ENCODE results near the gene TMEM88.

DNA sequence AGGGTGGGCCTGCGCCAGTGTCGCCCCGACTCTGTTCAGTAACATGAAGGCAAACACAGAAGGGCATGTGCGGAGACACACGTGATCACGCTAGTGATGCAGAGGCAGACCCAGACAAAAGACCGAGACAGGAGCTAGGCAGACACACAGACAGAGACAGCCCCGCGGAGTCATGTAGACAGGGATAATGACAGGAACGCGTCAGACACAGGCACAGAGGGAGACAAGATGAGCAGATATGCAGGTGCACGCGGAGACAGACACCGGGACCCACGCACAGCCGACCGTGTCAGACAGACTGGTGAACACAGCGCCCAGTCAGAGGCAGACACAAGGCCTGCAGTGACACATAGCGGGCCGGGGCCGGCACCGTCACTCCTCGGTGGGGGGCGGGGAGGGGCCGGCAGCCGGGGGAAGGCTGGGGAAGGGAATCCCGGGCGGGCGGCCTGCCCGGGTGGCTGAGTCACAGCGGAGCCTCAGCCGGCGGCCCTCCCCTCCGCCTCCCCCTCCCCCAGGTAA is 13.4 kb upstream of the TMEM88 start:
- TF ChIP-seq, protein P1, sequence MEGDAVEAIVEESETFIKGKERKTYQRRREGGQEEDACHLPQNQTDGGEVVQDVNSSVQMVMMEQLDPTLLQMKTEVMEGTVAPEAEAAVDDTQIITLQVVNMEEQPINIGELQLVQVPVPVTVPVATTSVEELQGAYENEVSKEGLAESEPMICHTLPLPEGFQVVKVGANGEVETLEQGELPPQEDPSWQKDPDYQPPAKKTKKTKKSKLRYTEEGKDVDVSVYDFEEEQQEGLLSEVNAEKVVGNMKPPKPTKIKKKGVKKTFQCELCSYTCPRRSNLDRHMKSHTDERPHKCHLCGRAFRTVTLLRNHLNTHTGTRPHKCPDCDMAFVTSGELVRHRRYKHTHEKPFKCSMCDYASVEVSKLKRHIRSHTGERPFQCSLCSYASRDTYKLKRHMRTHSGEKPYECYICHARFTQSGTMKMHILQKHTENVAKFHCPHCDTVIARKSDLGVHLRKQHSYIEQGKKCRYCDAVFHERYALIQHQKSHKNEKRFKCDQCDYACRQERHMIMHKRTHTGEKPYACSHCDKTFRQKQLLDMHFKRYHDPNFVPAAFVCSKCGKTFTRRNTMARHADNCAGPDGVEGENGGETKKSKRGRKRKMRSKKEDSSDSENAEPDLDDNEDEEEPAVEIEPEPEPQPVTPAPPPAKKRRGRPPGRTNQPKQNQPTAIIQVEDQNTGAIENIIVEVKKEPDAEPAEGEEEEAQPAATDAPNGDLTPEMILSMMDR (IDR thresholded peaks at IDR 0.05): peak in 3 of 7 experiments; percentile 1 to 27 (median 23)
- peak; percentile 17 to 79 (median 72) for TF ChIP-seq POLR2A (IDR thresholded peaks at IDR 0.05)
